GM04504 (cell line): ENCODE data around the gene STARD10.
"Not testable (repeated sequence)": the region's sequence is repeated elsewhere in the genome, so short reads cannot be mapped to it uniquely, and the experiment has no call there.

Source experiments
- DNase-seq: peaks from one replicate; pipeline ENCODE4 v3.0.0-alpha.2; 2012; ENCODE audit warnings: low read depth

The STARD10 gene

GRCh38 chr11:72826191-72826941, 32.5 kb upstream of the STARD10 start:
- no peak for DNase-seq

- DNase-seq = no peak
These were observed 31.8 kb upstream of the STARD10 start for GRCh38 chr11:72825661-72826060.

- no peak for DNase-seq
These were observed 31.1 kb upstream of the STARD10 start for GRCh38 chr11:72824811-72825505.

- no peak for DNase-seq
These were observed 30.2 kb upstream of the STARD10 start for GRCh38 chr11:72824020-72824419.

- DNase-seq = no peak
These were observed 29.4 kb upstream of the STARD10 start for GRCh38 chr11:72823105-72823804.

- DNase-seq = peak; percentile 61
These were observed 28.3 kb upstream of the STARD10 start for GRCh38 chr11:72821920-72822799.

GRCh38 chr11:72821221-72821919, 27.5 kb upstream of the STARD10 start:
- no peak for DNase-seq

GRCh38 chr11:72820439-72821139, 26.7 kb upstream of the STARD10 start:
- DNase-seq = no peak

GRCh38 chr11:72818971-72819370, 25.1 kb upstream of the STARD10 start:
- DNase-seq = no peak

- DNase-seq = no peak
These were observed 24.1 kb upstream of the STARD10 start for GRCh38 chr11:72817966-72818365.

GRCh38 chr11:72816404-72816990, 22.6 kb upstream of the STARD10 start:
- no peak for DNase-seq

- no peak for DNase-seq
These were observed 21.3 kb upstream of the STARD10 start for GRCh38 chr11:72815110-72815618.

- DNase-seq = peak; percentile 74
These were observed 20.7 kb upstream of the STARD10 start, which contains the start of gene ATG16L2 for GRCh38 chr11:72814286-72815109. Gene ATG16L2, plus strand, starts transcription at chr11:72814411. Its CDS starts 35 bp downstream, at chr11:72814446.

GRCh38 chr11:72813740-72814285, 20.0 kb upstream of the STARD10 start:
- no peak for DNase-seq

- DNase-seq = no peak
These were observed 19.3 kb upstream of the STARD10 start for GRCh38 chr11:72812967-72813739.

GRCh38 chr11:72812604-72812966, 18.7 kb upstream of the STARD10 start:
- DNase-seq = no peak

GRCh38 chr11:72811686-72812085, 17.8 kb upstream of the STARD10 start:
- DNase-seq = not testable (repeated sequence)

- DNase-seq = no peak
These were observed 14.5 kb upstream of the STARD10 start for GRCh38 chr11:72808331-72808798.
